Measurements from ENCODE around the gene REXO5. TPM values are rescaled to one million over a fixed set of nuclear protein-coding genes. Genes with fewer than 3 reads are reported as not detected.
A peak's percentile ranks its signal among the peaks of the same experiment; 100 is the strongest.
"Not testable (repeated sequence)": the region's sequence is repeated elsewhere in the genome, so short reads cannot be mapped to it uniquely, and the experiment has no call there.

REXO5 gene, protein sequence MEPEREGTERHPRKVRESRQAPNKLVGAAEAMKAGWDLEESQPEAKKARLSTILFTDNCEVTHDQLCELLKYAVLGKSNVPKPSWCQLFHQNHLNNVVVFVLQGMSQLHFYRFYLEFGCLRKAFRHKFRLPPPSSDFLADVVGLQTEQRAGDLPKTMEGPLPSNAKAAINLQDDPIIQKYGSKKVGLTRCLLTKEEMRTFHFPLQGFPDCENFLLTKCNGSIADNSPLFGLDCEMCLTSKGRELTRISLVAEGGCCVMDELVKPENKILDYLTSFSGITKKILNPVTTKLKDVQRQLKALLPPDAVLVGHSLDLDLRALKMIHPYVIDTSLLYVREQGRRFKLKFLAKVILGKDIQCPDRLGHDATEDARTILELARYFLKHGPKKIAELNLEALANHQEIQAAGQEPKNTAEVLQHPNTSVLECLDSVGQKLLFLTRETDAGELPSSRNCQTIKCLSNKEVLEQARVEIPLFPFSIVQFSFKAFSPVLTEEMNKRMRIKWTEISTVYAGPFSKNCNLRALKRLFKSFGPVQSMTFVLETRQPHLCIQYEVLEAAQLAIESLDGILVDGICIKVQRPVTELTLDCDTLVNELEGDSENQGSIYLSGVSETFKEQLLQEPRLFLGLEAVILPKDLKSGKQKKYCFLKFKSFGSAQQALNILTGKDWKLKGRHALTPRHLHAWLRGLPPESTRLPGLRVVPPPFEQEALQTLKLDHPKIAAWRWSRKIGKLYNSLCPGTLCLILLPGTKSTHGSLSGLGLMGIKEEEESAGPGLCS
- 11.4 and 11.8 TPM in 2 replicates for total RNA-seq

DNA sequence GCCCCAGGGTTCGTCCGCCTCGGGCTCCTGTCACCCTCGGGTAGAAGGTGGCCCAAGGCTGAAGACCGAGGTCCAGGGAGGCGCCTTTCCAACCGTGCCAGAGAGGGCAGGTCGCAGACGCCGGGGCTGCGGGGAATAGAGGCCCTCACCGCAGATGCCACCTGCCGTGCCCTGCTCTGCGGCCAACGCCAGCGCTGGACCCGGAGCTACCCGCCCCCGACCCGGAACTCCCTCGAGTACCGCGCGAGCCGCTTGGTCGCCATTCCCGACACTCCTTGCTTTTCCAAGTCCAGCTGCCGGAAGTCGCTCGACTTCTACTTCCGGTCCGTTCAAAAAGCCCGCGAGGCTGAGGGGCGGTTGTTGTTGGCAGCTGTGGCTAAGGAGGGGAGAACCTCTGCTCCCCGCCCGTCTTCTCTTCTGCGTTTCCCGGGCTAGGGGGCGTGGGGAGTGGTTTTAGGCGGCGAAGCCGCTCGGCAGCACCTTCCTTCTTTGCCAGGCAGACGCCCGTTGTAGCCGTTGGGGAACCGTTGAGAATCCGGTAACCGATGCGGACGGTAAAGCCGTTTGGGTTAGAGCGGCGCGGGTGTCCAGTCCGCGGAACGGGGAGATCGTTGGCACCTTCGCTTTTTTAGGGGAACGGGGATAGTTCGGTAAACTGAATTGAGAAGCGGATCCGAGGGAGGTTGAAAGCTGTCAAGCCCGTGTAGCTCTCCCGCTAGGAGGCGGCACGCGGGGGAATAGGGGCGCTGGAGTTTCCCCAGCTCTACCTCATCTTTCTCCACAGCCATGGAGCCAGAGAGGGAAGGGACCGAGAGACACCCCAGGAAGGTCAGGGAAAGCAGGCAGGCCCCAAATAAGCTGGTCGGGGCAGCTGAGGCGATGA is at the start of gene REXO5, which contains the start of gene ERI2:
REXO5 (plus strand) TSS at position 360 of the 883 bp plus-strand sequence; CDS start at position 787, 427 bp downstream.
ERI2 (minus strand) TSS at position 305 of the 883 bp plus-strand sequence; CDS start at position 263, 42 bp downstream.
- intact Hi-C loops (cut with micrococcal nuclease), result loop anchor here (2.0 to 5.0 kb wide), 2 partner anchors 66 to 106 kb away; partner anchors contain the start of gene THUMPD1
- H3K4me1 Mint-ChIP-seq (ENCODE audit: low read depth), result peaks cover 28% of the 10 kb centered on the region
- no peaks in the 10 kb centered on the region for H3K27me3 Mint-ChIP-seq (ENCODE audit: low read depth)
- peak within 1 kb of the TSS; percentile 91 for H3K27ac Mint-ChIP-seq
- no peaks in the 10 kb centered on the region for H3K9me3 Mint-ChIP-seq
- H3K4me3 Mint-ChIP-seq (ENCODE audit: low read depth), result peak within 1 kb of the TSS; percentile 97
- H3K36me3 Mint-ChIP-seq (ENCODE audit: low read depth), result peaks cover 15% of the 10 kb centered on the region
- peak; percentile 73 for DNase-seq (ENCODE audit: low spot score)

DNA sequence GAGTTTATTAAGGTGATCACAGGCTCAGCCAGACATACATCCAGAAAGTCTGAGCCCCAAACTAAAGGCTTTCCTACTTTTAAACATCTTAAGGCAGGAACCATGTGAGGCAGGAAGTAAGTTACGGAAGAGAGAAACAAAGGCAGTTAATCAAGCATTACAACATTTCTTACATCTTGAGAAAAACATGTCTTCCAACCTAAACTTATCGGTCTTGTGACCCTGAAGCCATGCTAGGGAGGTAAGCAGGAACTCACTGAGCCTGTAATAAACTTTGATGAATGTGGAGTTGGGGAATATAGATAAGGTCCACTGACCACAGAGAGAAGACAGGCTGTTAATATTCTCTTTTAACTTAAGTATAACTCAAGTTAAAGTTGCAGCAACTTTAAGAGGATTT is 46.0 kb upstream of the REXO5 start:
- intact Hi-C loops (cut with micrococcal nuclease), result no loop called here
- Mint-ChIP-seq H3K9me3 (peaks cover 8% of the 10 kb centered on the region), H3K4me1 (ENCODE audit: low read depth) (peaks cover 20% of the 10 kb centered on the region)

DNA sequence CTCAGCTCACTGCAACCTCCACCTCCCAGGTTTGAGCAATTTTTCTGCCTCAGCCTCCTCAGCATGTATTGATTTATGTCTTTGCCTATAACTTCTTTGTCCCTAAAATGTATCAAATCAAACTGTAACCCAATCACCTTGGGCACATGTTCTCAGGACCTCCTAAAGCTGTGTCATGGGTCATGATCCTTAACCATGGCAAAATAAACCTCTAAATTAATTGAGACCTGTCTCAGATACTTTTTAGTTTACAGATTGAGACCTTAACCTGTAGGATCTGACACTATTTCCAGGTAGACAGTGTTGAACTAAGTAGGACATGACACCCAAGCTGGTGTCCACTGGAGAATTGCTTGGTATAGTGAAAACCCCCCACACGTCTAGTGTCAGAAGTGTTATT is 45.2 kb upstream of the REXO5 start:
- Mint-ChIP-seq H3K4me1 (ENCODE audit: low read depth) (peaks cover 20% of the 10 kb centered on the region), H3K4me3 (ENCODE audit: low read depth) (no peak overlapping the region), H3K27me3 (ENCODE audit: low read depth) (peaks cover 4% of the 10 kb centered on the region), H3K27ac (no peak overlapping the region), H3K9me3 (peaks cover 8% of the 10 kb centered on the region), H3K36me3 (ENCODE audit: low read depth) (peaks cover 4% of the 10 kb centered on the region)
- no peak for DNase-seq (ENCODE audit: low spot score)
- intact Hi-C loops (cut with micrococcal nuclease), result no loop called here

More for the DNA sequence above, 46.0 kb upstream of the REXO5 start:
- DNase-seq (ENCODE audit: low spot score), result no peak
- peaks cover 4% of the 10 kb centered on the region for H3K27me3 Mint-ChIP-seq (ENCODE audit: low read depth)
- no peak overlapping the region for H3K4me3 Mint-ChIP-seq (ENCODE audit: low read depth)
- H3K36me3 Mint-ChIP-seq (ENCODE audit: low read depth), result peaks cover 4% of the 10 kb centered on the region
- H3K27ac Mint-ChIP-seq, result no peak overlapping the region

DNA sequence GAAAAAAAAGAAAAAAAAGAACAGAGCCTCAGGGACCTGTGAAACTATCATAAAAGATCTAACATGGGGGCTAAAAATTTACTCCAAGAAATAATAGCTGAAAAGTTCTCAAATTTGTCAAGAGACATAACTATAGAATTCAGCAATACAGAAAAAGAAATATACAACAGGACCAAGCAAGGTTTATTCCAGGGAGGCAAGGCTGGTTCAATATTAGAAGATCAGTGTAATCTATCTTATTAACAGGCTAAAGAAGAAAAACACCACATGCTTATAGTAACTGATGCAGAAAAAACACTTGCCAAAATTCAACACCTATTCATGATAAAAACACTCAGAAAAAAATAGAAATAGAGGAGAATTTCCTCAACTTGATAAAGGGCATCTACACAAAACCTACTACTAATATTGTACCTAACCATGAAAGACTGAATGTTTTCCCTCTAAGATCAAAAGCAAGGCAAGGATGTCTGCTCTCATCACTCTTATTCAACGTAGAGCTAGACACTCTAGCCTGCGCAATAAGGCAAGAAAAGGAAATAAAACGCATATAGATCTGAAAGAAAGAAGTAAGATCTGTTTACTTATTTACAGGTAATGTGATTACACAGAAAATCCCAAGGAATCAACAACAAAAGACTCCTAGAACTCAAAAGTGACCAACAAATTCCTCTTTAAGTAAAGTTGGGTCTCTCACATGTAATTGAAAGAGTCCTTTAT is 43.8 kb upstream of the REXO5 start:
- peaks cover 4% of the 10 kb centered on the region for H3K36me3 Mint-ChIP-seq (ENCODE audit: low read depth)
- DNase-seq (ENCODE audit: low spot score), result no peak
- H3K27ac Mint-ChIP-seq, result peak overlapping the region; percentile 94
- peaks cover 8% of the 10 kb centered on the region for H3K9me3 Mint-ChIP-seq
- peaks cover 4% of the 10 kb centered on the region for H3K27me3 Mint-ChIP-seq (ENCODE audit: low read depth)
- intact Hi-C loops (cut with micrococcal nuclease), result loop anchor here (1.0 kb wide), 1 partner anchor 21 kb away; the partner anchor contains the start of gene THUMPD1
- peaks cover 20% of the 10 kb centered on the region for H3K4me1 Mint-ChIP-seq (ENCODE audit: low read depth)
- H3K4me3 Mint-ChIP-seq (ENCODE audit: low read depth), result peak overlapping the region; percentile 88

DNA sequence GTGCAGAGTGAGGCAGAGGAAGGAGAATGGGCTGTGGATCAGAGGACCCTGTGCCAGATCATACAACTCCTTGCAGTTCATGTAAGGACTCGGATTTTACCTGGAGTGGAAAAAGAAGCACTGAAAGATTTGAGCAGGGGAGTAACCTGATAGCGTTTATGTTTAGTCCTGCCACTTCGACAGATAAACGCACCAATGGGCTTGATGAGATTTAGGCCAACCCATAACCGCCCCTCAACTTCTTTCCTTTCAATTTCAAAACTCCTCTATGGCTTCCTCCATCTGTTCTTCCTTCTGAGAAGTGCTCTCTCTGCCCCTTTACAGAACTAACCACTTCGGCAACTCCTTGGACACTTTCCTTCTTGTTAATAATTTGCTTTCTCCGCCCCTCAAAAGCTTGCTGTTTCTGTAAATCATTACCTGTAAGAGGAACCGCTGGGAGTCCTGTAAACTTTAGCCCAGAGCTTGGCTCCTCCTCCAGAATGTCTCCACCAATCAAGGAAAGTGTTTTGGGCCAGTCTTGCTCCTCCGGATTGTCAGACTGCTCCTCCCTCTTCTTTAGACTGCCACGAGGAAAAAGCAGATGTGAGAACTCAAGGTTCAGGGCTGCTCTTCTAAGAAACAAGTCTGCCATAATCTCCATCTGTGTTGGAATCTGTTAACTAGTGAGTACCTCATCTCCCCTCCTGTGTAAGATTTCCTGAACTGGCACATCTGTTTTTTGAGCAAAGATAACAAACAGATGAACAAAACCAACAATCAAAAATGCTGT is 42.7 kb upstream of the REXO5 start, which contains the start of gene ACSM3:
ACSM3 (plus strand) TSS at position 554 of the 772 bp plus-strand sequence. CDS start 6,021 bp downstream, outside the sequence.
- peak within 1 kb of the TSS; percentile 88 for H3K4me3 Mint-ChIP-seq (ENCODE audit: low read depth)
- intact Hi-C loops (cut with micrococcal nuclease), result loop anchor here (1.0 kb wide), 1 partner anchor 22 kb away; the partner anchor contains the start of gene THUMPD1
- H3K27ac Mint-ChIP-seq, result peak within 1 kb of the TSS; percentile 94
- H3K4me1 Mint-ChIP-seq (ENCODE audit: low read depth), result peaks cover 20% of the 10 kb centered on the region
- H3K9me3 Mint-ChIP-seq, result peaks cover 8% of the 10 kb centered on the region
- peaks cover 4% of the 10 kb centered on the region for H3K36me3 Mint-ChIP-seq (ENCODE audit: low read depth)
- H3K27me3 Mint-ChIP-seq (ENCODE audit: low read depth), result peaks cover 4% of the 10 kb centered on the region
- DNase-seq (ENCODE audit: low spot score), result peak; percentile 65

DNA sequence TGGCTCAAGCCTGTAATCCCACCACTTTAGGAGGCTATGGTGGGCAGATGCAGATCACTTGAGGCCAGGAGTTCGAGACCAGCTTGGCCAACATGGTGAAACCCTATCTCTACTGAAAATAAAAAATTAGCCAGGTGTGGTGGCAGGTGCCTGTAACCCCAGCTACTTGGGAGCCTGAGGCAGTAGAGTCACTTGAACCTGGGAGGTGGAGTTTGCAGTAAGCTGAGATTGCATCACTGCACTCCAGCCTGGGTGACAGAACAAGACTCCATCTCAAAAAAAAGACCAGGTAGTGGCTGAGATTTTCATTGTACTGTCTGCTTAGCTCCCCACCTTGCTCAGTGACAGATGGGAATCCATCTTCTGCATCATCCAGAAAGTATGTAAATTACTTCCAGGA is 41.9 kb upstream of the REXO5 start:
- intact Hi-C loops (cut with micrococcal nuclease); H3K27me3 Mint-ChIP-seq (ENCODE audit: low read depth); H3K9me3 Mint-ChIP-seq; H3K27ac Mint-ChIP-seq; DNase-seq (ENCODE audit: low spot score); H3K36me3 Mint-ChIP-seq (ENCODE audit: low read depth); H3K4me3 Mint-ChIP-seq (ENCODE audit: low read depth): not testable (repeated sequence)
- H3K4me1 Mint-ChIP-seq (ENCODE audit: low read depth), result peaks cover 20% of the 10 kb centered on the region

DNA sequence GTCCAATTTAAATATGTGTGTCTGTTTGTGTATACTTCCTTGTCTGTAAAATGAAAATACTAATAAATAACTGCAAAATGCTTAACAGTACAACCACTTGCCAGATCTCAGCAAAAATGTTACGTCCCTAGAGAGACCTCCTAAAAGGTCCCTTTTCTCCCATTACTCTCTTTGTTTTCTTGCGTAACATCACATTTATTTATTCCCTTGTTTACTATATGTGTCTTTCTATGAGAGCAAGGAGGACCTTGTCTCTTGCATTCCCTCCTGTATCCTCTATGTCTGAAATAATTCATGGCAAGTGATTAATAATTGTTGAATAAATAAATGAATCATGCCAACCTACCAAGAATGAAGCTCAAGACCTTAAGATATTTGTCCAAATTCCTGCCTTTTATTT is 40.6 kb upstream of the REXO5 start:
- Mint-ChIP-seq H3K4me1 (ENCODE audit: low read depth) (peaks cover 20% of the 10 kb centered on the region), H3K27ac (no peak overlapping the region), H3K27me3 (ENCODE audit: low read depth) (no peaks in the 10 kb centered on the region), H3K9me3 (peaks cover 8% of the 10 kb centered on the region), H3K4me3 (ENCODE audit: low read depth) (no peak overlapping the region), H3K36me3 (ENCODE audit: low read depth) (peaks cover 4% of the 10 kb centered on the region)
- no peak for DNase-seq (ENCODE audit: low spot score)
- intact Hi-C loops (cut with micrococcal nuclease), result no loop called here

DNA sequence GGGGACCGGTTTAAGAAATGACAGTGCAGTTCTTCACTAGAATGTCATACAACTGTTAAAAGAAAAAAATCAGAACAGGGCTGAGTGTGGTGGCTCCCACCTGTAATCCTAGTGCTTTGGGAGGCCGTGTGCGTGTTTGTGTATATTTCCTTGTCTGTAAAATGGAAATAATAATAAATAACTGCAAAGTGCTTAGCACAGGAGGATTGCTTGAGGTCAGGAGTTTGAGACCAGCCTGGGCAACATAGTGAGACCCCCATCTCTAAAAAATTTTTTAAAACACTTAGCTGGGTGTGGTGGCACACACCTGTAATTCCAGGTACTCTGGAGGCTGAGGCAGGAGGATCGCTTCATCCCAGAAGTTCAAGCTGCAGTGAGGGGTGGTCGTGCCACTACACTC is 40.0 kb upstream of the REXO5 start:
- Mint-ChIP-seq H3K4me1 (ENCODE audit: low read depth) (peaks cover 20% of the 10 kb centered on the region), H3K9me3 (peaks cover 8% of the 10 kb centered on the region), H3K4me3 (ENCODE audit: low read depth) (no peak overlapping the region), H3K27ac (no peak overlapping the region), H3K27me3 (ENCODE audit: low read depth) (no peaks in the 10 kb centered on the region), H3K36me3 (ENCODE audit: low read depth) (peaks cover 4% of the 10 kb centered on the region)
- DNase-seq (ENCODE audit: low spot score), result no peak
- intact Hi-C loops (cut with micrococcal nuclease), result no loop called here

DNA sequence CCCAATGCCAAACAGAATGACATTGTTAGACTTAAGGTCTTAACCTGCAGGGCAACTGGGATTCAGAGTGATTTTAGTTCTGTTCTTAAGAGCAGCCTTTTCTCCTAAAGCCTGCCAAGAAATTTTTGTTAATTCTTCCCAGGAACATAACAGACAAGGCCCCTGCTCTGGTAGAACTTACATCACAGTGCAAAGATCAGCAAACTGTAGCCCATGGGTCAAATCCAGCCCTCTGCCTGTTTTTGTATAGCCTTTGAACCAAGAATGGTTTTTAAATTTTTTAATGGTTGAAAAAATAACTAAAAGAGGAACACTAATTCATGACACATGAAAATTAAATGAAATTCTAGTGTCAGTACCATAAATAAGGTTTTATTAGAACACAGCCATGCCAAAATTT is 38.8 kb upstream of the REXO5 start:
- Mint-ChIP-seq H3K9me3 (peaks cover 2% of the 10 kb centered on the region), H3K4me3 (ENCODE audit: low read depth) (no peak overlapping the region), H3K27me3 (ENCODE audit: low read depth) (no peaks in the 10 kb centered on the region), H3K4me1 (ENCODE audit: low read depth) (peaks cover 28% of the 10 kb centered on the region), H3K27ac (no peak overlapping the region), H3K36me3 (ENCODE audit: low read depth) (no peaks in the 10 kb centered on the region)
- DNase-seq (ENCODE audit: low spot score), result no peak
- intact Hi-C loops (cut with micrococcal nuclease), result no loop called here

DNA sequence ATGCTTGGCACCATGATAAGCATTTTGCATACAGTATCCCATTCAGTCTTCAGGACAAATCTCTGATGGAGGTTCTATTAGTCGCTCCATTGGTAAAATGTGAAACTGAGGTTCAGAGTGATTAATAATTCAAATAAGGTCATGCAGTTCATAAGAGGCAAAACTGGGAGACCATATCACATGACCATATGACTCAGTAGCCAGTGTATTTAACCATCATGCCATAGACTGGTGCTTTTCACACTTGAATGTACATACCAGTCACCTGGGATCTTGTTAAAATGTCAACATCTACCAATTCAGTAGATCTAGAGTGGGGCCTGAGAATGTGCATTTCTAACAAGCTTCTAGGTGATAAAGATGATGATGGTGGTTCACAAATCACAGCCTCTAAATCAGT is 38.2 kb upstream of the REXO5 start:
- Mint-ChIP-seq H3K27ac (no peak overlapping the region), H3K4me3 (ENCODE audit: low read depth) (no peak overlapping the region), H3K27me3 (ENCODE audit: low read depth) (no peaks in the 10 kb centered on the region), H3K4me1 (ENCODE audit: low read depth) (peaks cover 24% of the 10 kb centered on the region), H3K36me3 (ENCODE audit: low read depth) (no peaks in the 10 kb centered on the region), H3K9me3 (no peaks in the 10 kb centered on the region)
- intact Hi-C loops (cut with micrococcal nuclease), result no loop called here
- DNase-seq (ENCODE audit: low spot score), result no peak

DNA sequence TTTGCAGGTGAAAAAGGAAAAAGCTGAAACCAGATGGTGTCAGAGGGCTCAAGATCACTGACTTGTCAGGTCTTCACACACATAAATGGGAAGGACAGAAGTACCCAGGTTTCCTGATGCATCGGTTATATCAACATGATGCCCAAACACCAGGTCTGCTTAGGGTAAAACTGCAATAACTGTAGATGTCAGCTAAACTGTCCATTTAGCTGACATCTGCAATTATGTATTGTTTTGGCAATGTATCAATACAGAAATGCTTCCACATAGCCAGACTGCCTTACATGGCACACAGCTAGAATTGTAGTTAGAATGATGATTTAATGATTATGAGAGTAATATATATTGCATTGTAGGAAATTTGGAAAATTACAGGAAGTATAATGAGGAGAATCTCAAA is 37.5 kb upstream of the REXO5 start:
- Mint-ChIP-seq H3K27ac (no peak overlapping the region), H3K4me3 (ENCODE audit: low read depth) (no peak overlapping the region), H3K4me1 (ENCODE audit: low read depth) (peaks cover 17% of the 10 kb centered on the region), H3K27me3 (ENCODE audit: low read depth) (no peaks in the 10 kb centered on the region), H3K36me3 (ENCODE audit: low read depth) (no peaks in the 10 kb centered on the region), H3K9me3 (no peaks in the 10 kb centered on the region)
- intact Hi-C loops (cut with micrococcal nuclease), result no loop called here
- DNase-seq (ENCODE audit: low spot score), result no peak

Measured in activated T-helper 2 cell treated with anti-CD3 and anti-CD28 coated beads, Interferon-gamma antibody, Interleukin-2, Interleukin-4, amounts not matched to agents 10 μg/mL and 5 μg/mL and 100 μg/mL, durations not matched to agents 14 hours and 24 hours and 36 hours (primary cell).